Measurements from ENCODE around the gene ACKR4.

ACKR4 gene

DNA sequence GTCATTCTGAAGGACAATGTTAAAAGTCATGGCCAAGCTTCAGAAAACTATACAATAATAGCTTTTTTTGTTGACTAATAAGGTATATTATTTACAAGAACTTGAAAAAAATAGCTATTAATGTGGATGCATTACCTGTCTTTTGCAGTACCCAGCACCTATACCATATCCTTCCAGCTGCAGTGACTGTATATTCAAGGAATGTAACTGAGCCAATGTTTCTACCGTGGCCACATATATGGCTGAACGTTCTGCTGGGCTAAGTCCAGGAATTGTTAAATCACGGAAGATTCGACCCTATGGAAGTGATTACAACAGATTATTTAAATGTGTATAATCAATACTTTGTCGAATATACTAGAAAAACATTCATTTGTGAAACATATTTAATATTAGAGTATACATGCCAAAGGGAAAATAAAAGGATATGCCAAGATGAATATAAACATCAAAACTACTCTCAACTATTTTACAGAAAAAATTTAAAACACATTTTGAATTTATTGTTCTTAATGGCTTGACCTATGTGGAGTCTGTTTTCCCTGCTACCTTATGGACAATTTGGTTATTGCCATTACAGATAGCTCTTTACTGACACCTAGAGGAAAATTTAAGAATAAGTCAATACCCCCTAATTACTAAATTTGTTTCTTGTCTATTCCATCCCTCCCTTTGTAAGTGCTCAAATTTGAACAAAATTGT is 44.9 kb downstream of the ACKR4 start:
- DNase-seq = peak in 2 of 4 experiments; percentile 69 to 78

DNA sequence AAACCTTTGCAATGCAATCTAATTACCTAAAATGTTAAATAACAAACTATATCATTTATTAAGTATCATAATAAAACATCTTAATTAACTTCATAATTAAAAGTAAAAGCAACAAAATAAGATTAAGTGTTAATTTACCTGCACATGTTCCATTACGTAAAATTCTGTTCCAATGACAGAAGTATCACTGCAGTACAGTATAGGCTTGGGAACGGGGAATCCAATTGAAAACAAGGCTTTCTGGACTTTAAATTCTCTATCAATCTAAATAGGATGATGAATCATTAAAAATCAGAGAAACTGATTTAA is 45.4 kb downstream of the ACKR4 start:
- no peak for DNase-seq

DNA sequence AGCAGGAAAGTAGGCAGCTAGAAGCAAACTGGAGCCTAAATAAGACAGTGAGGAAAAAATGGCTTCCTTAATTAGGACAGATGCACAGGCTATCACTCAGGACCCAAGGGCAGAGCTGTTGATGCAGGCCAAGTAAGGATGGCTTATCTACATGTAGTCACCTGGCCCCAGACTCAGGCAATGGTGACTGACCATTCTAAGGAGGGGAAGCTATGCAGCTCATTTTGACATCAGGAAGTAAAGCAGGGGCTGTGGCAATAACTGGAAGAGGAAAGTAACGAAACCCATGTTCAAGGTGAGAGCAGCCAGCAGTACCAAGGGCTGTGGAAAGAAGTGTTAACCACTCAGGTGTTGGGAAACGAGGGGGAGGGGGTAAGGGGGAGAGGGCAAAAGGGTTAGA is 46.3 kb downstream of the ACKR4 start:
- DNase-seq = no peak

DNA sequence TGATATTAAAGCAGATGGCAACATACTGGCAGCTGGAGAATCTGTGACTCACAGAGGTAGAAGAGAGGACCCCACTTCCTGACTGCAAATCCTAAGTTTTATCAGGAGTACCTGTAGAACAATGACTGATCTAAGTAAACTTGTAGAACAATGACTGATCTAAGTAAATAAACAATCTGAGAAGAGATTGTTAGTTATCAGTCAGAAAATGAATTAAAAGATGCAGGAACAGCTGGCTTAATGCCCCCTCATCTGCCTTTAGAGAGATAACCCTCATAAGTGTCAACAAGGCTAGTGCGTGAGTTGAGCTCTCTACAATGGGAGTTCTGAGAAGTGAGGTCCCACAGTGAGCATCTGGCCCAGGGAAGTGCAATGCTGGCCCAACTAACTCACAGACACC is 48.0 kb downstream of the ACKR4 start:
- no peak for DNase-seq

DNA sequence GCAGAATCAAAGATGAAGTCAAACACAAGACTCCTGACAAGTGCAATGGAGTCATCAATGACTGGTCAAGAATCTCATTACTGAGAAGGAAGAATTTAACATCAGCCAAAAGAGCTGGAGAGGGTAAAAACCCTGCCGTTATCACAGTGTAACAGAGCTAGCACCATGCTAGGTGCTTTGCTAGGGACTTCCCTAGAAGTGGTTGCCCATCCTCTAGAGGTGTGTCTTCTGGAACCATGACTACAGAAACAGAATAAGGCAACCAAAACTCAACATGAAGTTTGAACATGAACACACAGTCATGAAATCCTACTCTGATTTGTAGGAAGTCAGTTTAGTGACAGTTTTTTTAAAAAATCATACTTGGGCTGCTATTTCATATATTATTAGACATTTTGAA is 53.1 kb downstream of the ACKR4 start:
- DNase-seq = no peak

Measured in suppressor macrophage (primary cell).